ENCODE results near the gene ASIC2.

DNA sequence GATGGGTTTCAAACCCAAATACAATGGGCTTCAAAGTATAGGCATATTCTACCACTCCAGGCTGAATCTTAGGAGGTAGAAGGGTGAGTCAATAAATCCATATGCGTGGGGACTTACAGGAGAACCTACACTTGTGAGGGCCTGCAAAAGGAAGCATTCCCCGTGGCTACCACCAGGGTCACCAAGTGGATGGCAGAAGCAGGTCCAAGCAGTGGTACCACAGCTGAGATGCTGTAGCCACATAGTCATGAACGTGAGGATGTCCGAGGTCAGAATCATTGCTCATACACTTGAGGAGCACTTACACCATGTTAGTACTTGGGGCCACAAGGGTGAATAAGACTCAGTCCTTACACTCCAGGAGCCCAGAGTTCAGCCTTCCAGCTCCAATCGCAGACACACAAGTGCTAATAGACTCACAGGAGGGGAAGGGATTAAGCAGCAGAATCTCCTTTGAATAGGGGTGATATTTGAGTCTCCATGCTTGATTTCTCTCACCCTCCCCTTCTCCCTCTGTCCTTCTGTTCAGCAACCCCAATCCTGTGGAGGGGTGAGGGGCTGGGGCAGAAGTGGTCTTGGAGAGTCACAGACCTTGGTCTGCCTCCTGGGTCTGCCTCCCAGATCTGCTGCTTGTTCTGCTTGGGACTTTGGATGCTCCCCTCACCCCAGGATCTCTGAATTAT, 42.5 kb upstream of the ASIC2 start:
- no peak for TF ChIP-seq BHLHE40 (IDR thresholded peaks at IDR 0.05; ENCODE audit: borderline replicate concordance)
- TF ChIP-seq FOXM1 (IDR thresholded peaks at IDR 0.05; ENCODE audit: borderline replicate concordance): no peak
- TF ChIP-seq, protein P1, sequence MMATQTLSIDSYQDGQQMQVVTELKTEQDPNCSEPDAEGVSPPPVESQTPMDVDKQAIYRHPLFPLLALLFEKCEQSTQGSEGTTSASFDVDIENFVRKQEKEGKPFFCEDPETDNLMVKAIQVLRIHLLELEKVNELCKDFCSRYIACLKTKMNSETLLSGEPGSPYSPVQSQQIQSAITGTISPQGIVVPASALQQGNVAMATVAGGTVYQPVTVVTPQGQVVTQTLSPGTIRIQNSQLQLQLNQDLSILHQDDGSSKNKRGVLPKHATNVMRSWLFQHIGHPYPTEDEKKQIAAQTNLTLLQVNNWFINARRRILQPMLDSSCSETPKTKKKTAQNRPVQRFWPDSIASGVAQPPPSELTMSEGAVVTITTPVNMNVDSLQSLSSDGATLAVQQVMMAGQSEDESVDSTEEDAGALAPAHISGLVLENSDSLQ (IDR thresholded peaks at IDR 0.05): no peak
- TF ChIP-seq FOXK2 (IDR thresholded peaks at IDR 0.05): no peak
- TF ChIP-seq SUZ12 (IDR thresholded peaks at IDR 0.05): no peak
- no peak for TF ChIP-seq ELF4 (IDR thresholded peaks at IDR 0.05)
- TF ChIP-seq ARNT (IDR thresholded peaks at IDR 0.05): no peak
- TF ChIP-seq SP1 (IDR thresholded peaks at IDR 0.05): no peak
- no peak for TF ChIP-seq CTBP1 (IDR thresholded peaks at IDR 0.05; ENCODE audit: borderline replicate concordance)
- TF ChIP-seq LEF1 (IDR thresholded peaks at IDR 0.05; ENCODE audit: borderline replicate concordance): no peak
- TF ChIP-seq TARDBP (IDR thresholded peaks at IDR 0.05): no peak

Data from HEK293T (cell line).